K562 (cell line): ENCODE measurements around the gene ROM1. TPM values are rescaled to one million over a fixed set of nuclear protein-coding genes. Genes with fewer than 3 reads are reported as not detected.

ENCODE experiments used
- ATAC-seq: fragments of 200-7000 bp; cut with Tn5 transposase; 3 replicates; pipeline ENCODE4 v1.9.1; 2020; ENCODE audit warnings: moderate library complexity
- BruUV-seq: library from RNA; stranded (reverse); fragments of 400-500 nt; replicated peaks from 2 replicates; lab custom pipeline; 2021; lab: Mats Ljungman, UMichigan
- CTCF ChIA-PET: fragments of 300-600 bp; formaldehyde crosslinking; extraction: SDS; loops from one replicate; lab custom pipeline; 2021; ENCODE audit warnings: low intra/inter-chr PET ratio; lab: Yijun Ruan, JAX
- POLR2A ChIA-PET: fragments of 300-600, 350-650 bp; sonication (Branson Sonifier 250); formaldehyde crosslinking; extraction: SDS; loops from one replicate; lab custom pipeline; 2021; ENCODE audit warnings: antibody characterized with exemption, inconsistent platforms; lab: Yijun Ruan, JAX
- DNase-seq, 4 experiments: peaks; one replicate each; pipeline versions ENCODE4 v3.0.0 to v3.0.0-alpha.2; 2011 to 2018; ENCODE audit warnings: low spot score in 3 of 4, mixed read lengths in 3 of 4; ENCODE audit errors: extremely low read depth in 1 of 4
- FAIRE-seq: peaks from 2 replicates; lab custom pipeline; 2011; peaks lifted over from hg19 to GRCh38; lab: Jason Lieb, UNC
- H2AFZ ChIP-seq: 2 replicates; pipeline ENCODE4 v1.6.0; 2011; ENCODE audit warnings: low read depth, low read length, control low read depth, inconsistent platforms
- H3K27ac ChIP-seq: fragments of 200-600 bp; 3 replicates; pipeline ENCODE4 v1.8.0; 2011; ENCODE audit warnings: low read depth, mild to moderate bottlenecking, control low read depth, inconsistent platforms, low read length, moderate library complexity, mixed read lengths; ENCODE audit errors: extremely low read depth
- H3K27me3 ChIP-seq, 2 experiments: fragments of 300-600 bp in 1 of 2; 2 replicates in 1 of 2; 3 replicates in 1 of 2; pipeline versions ENCODE4 v1.6.0 to v1.8.0; 2011; ENCODE audit warnings: inconsistent platforms in 2 of 2, low read length in 2 of 2, mild to moderate bottlenecking in 1 of 2, mixed read lengths in 1 of 2, moderate library complexity in 1 of 2; ENCODE audit not compliant: control insufficient read depth in 2 of 2, insufficient read depth in 2 of 2
- H3K36me3 ChIP-seq: fragments of 300-600 bp; 3 replicates; pipeline ENCODE4 v1.8.0; 2011; ENCODE audit warnings: mild to moderate bottlenecking, low read length, inconsistent platforms; ENCODE audit not compliant: control insufficient read depth, insufficient read depth
- H3K4me1 ChIP-seq, 2 experiments: fragments of 200-600 bp in 1 of 2; replicated peaks in 1 of 2; 2 replicates in 1 of 2; 3 replicates in 1 of 2; pipeline versions ENCODE4 v1.5.1 to v1.8.0; 2011; ENCODE audit warnings: inconsistent platforms in 2 of 2, low read length in 2 of 2, mild to moderate bottlenecking in 1 of 2, mixed read lengths in 1 of 2, moderate library complexity in 1 of 2; ENCODE audit not compliant: control insufficient read depth in 2 of 2, insufficient read depth in 2 of 2
- H3K4me2 ChIP-seq: 2 replicates; pipeline ENCODE4 v1.6.1; 2011; ENCODE audit warnings: low read length, control low read depth, inconsistent platforms, mixed read lengths; ENCODE audit not compliant: insufficient read depth
- H3K4me3 ChIP-seq: fragments of 200-600 bp; sonication (generic), shearing (Covaris generic); 2 replicates; pipeline ENCODE4 v1.5.1; 2016; ENCODE audit warnings: control low read depth, inconsistent platforms
- H3K79me2 ChIP-seq: fragments of 200-600 bp; 3 replicates; pipeline ENCODE4 v1.8.0; 2011; ENCODE audit warnings: low read length, inconsistent platforms; ENCODE audit not compliant: control insufficient read depth, insufficient read depth
- H3K9ac ChIP-seq, 2 experiments: 2 replicates each; pipeline versions ENCODE4 v1.6.0 to v1.6.1; 2011; ENCODE audit warnings: low read depth in 2 of 2, low read length in 2 of 2, control low read depth in 1 of 2, inconsistent platforms in 1 of 2, mild to moderate bottlenecking in 1 of 2, mixed read lengths in 1 of 2; ENCODE audit not compliant: insufficient read depth in 1 of 2
- H3K9me1 ChIP-seq: one replicate; pipeline ENCODE4 v1.6.0; 2011; ENCODE audit warnings: inconsistent platforms, mild to moderate bottlenecking, low read length, moderate library complexity; ENCODE audit not compliant: control insufficient read depth, insufficient read depth
- H3K9me3 ChIP-seq: replicated peaks from 2 replicates; pipeline ENCODE4 v1.5.1; 2011; ENCODE audit warnings: low read depth, low read length, inconsistent platforms; ENCODE audit not compliant: control insufficient read depth, insufficient read depth
- H4K20me1 ChIP-seq: replicated peaks from 2 replicates; pipeline ENCODE4 v1.6.1; 2011; ENCODE audit warnings: low read length, inconsistent platforms, mixed read lengths; ENCODE audit not compliant: control insufficient read depth, insufficient read depth
- CREM ChIP-seq: IDR thresholded peaks from 2 replicates; pipeline ENCODE4 v1.6.1; 2014; ENCODE audit warnings: antibody characterized with exemption, low read depth
- KHSRP ChIP-seq: fragments of 450-650 bp; IDR thresholded peaks from 2 replicates; pipeline ENCODE4 v1.6.1; 2017
- MCM7 ChIP-seq, 2 experiments: fragments of 450-650 bp; IDR thresholded peaks; 2 replicates each; pipeline ENCODE4 v1.6.1; 2016 to 2018
- MXI1 ChIP-seq: IDR thresholded peaks from 2 replicates; pipeline ENCODE4 v1.6.1; 2011; ENCODE audit warnings: low read depth, mild to moderate bottlenecking, improper control_type of control experiment, low read length
- MYC ChIP-seq, 2 experiments: fragments of 250-450 bp in 1 of 2; sonication (Bioruptor Pico) in 1 of 2; IDR thresholded peaks; 2 replicates each; pipeline versions ENCODE4 v1.5.1 to v1.6.1; 2012 to 2021; ENCODE audit warnings: low read depth in 2 of 2, borderline replicate concordance in 1 of 2, improper control_type of control experiment in 1 of 2, low read length in 1 of 2, mild to moderate bottlenecking in 1 of 2, moderate library complexity in 1 of 2
- RBFOX2 ChIP-seq: fragments of 200-400 bp; formaldehyde crosslinking; IDR thresholded peaks from 2 replicates; pipeline ENCODE4 v1.6.1; 2017; ENCODE audit warnings: low read depth, mild to moderate bottlenecking, low read length, moderate library complexity
- SRSF3 ChIP-seq: fragments of 200-400 bp; formaldehyde crosslinking; IDR thresholded peaks from 2 replicates; pipeline ENCODE4 v1.6.1; 2016; ENCODE audit warnings: mild to moderate bottlenecking, low read length, moderate library complexity; ENCODE audit not compliant: insufficient read depth
- ZNF143 ChIP-seq: sonication (generic); formaldehyde crosslinking; IDR thresholded peaks from 2 replicates; pipeline ENCODE4 v1.9.0; 2022; ENCODE audit warnings: mild to moderate bottlenecking, missing genetic modification reagents
- ZNF280B ChIP-seq: fragments of 250-450 bp; sonication (Bioruptor Pico); IDR thresholded peaks from 2 replicates; pipeline ENCODE4 v1.5.1; 2021; ENCODE audit warnings: mild to moderate bottlenecking
- ZSCAN29 ChIP-seq: fragments of 450-650 bp; IDR thresholded peaks from 2 replicates; pipeline ENCODE4 v1.6.1; 2017
- WGBS: fragments of 100-300 bp; shearing (Covaris generic); methylation state at CpG from one replicate; pipeline ENCODE4 v1.1.6; 2016; ENCODE audit warnings: low coverage, mixed read lengths; ENCODE audit not compliant: insufficient coverage; ENCODE audit errors: missing lambda C conversion rate; 5-methylcytosine and 5-hydroxymethylcytosine counted together
- in situ Hi-C: fragments of 300-500 bp; cut with MboI; formaldehyde crosslinking; loops from 4 replicates; pipeline ENCODE4 v1.15.0; 2018; ENCODE audit warnings: inconsistent platforms, mixed read lengths
- intact Hi-C: fragments of 100-400 bp; cut with micrococcal nuclease; formaldehyde crosslinking; loops from 2 replicates; pipeline ENCODE4 v1.14.2; 2022
- polyA plus RNA-seq, 8 experiments: library from polyadenylated mRNA; depleted of rRNA in 4 of 8; stranded (reverse) in 5 of 8; unstranded in 3 of 8; fragments of >200 nt; fragmentation: Nextera tagmentation in 2 of 8; fragmentation: Illumina TruSeq in 1 of 8; extraction: Ambion mirVana in 2 of 8; extraction: Trizol in 1 of 8; gene quantifications; 2 replicates each; pipeline versions ENCODE4 v1.2.1 to v1.2.3, GENCODE V29; 2011 to 2014; ENCODE audit warnings: inconsistent platforms in 1 of 8, missing spikeins in 1 of 8
- total RNA-seq, 7 experiments: library from RNA; depleted of rRNA in 6 of 7; stranded (reverse); fragments of >200 nt in 6 of 7; fragmentation: Illumina TruSeq in 2 of 7; extraction: Trizol in 2 of 7; gene quantifications; 2 replicates each; pipeline versions ENCODE4 v1.2.1 to v1.2.3, GENCODE V29; 2011 to 2021; ENCODE audit warnings: low replicate concordance in 1 of 7
- TF ChIP-seq, protein P1 (sequence below): fragments of 250-450 bp; sonication (Bioruptor Pico); IDR thresholded peaks from 2 replicates; pipeline ENCODE4 v1.9.0; 2021; ENCODE audit warnings: mild to moderate bottlenecking

Gene ROM1
- total and polyA plus RNA-seq, 9 of the 15 experiments (the other 6 are each of a cell fraction or from before 2014, with no cell fraction given): 0.75 to 4.0 (median 2.6) TPM

GRCh38 chr11:62574363-62575071, 38.5 kb upstream of the ROM1 start (continued):
- TF ChIP-seq CREM (peak; percentile 2; the same call in 1 of the 2 replicates), MYC (IDR thresholded peaks at IDR 0.05; ENCODE audit: low read depth, low read length) (no peak), MYC (CRISPR knock-in tag; IDR thresholded peaks at IDR 0.05; ENCODE audit: borderline replicate concordance, low read depth) (peak; percentile 81; the same call in 1 of the 2 replicates), MCM7 (IDR thresholded peaks at IDR 0.05) (0 out of 4 replicates have a peak, but pooled peaks of 1 of the 2 experiments have one; percentile 21), MXI1 (0 out of 2 replicates have a peak, but pooled peaks have one; percentile 25), ZSCAN29 (no peak), ZNF280B (no peak; the same call in 1 of the 2 replicates), KHSRP (no peak)
- TF ChIP-seq, protein P1, sequence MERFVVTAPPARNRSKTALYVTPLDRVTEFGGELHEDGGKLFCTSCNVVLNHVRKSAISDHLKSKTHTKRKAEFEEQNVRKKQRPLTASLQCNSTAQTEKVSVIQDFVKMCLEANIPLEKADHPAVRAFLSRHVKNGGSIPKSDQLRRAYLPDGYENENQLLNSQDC (CRISPR knock-in tag): no peak

DNA sequence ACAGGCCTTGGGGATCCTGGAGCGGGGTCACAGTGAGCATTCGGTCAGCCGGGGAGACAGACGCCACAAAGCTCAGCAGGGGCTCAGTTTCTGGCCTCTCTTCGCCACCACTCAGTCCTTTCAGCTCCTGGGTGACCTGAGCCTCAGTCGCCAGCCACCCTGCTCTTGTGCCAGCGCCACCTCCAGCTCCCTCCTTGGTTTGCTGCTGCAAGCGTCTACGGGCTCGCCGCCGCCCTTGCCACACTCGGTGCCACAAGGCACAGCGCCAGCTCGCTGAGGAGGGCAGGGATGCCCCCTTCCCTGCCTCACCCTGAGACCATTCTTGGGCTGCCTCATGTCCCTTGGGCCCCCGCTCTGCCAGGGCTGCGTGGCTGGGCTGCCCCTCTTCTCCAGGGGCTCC, 37.9 kb upstream of the ROM1 start:
- Histone ChIP-seq H3K9me3 (no peaks in the 10 kb centered on the region), H3K4me2 (peak overlapping the region; percentile 77), H4K20me1 (peaks cover 3% of the 10 kb centered on the region), H3K79me2 (peaks cover 52% of the 10 kb centered on the region), H3K36me3 (peaks cover 80% of the 10 kb centered on the region), H2AFZ (no peak overlapping the region), H3K9me1 (no peaks in the 10 kb centered on the region), H3K27ac (peak overlapping the region; percentile 84; the same call in 2 of the 3 replicates), H3K4me1 (peaks cover 22 to 37% of the 10 kb centered on the region in 2 experiments; a peak in 4 of 5 replicates), H3K9ac (peak overlapping the region; percentile 93 to 98), H3K27me3 (no peaks in the 10 kb centered on the region), H3K4me3 (peak overlapping the region; percentile 96)
- in situ Hi-C loops: no loop called here
- ChIA-PET POLR2A (interaction anchor here (0.6 to 3.8 kb wide), 17 partner anchors 9 to 216 kb away, joined by 3 to 34 read pairs (median 4); partner anchors contain the start of genes C11orf98, CSKMT and TUT1), CTCF (no interaction called here)
- ATAC-seq (no peak), FAIRE-seq (no peak), DNase-seq (no peak)
- WGBS: 86% methylated on average over 17 of the region's 17 CpGs
- intact Hi-C loops: no loop called here
- TF ChIP-seq RBFOX2 (peak; percentile 50; the same call in 1 of the 2 replicates), SRSF3 (no peak), ZNF143 (CRISPR knock-in tag) (peak; percentile 29; the same call in 1 of the 2 replicates)
- BruUV-seq: no TSS peak
